ENCODE measurements around the gene HENMT1.
"Not testable (repeated sequence)": the region's sequence is repeated elsewhere in the genome, so short reads cannot be mapped to it uniquely, and the experiment has no call there.

Gene HENMT1

DNA sequence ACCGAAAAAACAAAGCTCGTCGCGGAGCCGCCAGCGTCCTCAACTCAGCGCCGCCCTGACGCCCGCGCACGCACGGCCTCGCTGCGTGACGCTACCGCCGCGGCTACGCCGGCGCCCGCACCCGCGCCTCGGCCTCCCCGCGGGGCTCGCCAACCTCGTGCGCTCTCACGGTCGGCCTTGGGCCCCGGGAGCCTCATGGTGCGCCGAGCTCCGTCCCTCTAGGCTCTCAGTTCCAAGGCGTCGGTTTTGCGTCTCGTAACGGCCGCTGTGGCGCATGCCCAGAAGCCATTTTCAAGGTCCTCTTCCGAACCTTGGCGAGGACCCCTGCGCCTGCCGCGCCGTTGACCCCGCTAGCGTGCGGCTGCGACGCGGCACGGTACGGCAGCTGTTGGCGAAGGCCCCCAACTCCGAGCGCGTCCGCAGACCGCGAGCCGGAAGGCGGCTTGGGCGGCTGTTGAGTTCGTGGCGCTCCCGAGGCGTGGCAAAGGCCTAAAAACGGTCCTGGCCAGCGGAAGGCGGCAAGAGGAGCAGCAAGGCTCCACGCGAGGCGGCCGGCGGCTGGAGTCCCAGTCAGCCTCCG is at the start of gene HENMT1:
Gene HENMT1 (minus strand): TSS at position 64 of the 580 bp plus-strand sequence. CDS start 1,209 bp downstream, outside the sequence.
- DNase-seq, result no peak

DNA sequence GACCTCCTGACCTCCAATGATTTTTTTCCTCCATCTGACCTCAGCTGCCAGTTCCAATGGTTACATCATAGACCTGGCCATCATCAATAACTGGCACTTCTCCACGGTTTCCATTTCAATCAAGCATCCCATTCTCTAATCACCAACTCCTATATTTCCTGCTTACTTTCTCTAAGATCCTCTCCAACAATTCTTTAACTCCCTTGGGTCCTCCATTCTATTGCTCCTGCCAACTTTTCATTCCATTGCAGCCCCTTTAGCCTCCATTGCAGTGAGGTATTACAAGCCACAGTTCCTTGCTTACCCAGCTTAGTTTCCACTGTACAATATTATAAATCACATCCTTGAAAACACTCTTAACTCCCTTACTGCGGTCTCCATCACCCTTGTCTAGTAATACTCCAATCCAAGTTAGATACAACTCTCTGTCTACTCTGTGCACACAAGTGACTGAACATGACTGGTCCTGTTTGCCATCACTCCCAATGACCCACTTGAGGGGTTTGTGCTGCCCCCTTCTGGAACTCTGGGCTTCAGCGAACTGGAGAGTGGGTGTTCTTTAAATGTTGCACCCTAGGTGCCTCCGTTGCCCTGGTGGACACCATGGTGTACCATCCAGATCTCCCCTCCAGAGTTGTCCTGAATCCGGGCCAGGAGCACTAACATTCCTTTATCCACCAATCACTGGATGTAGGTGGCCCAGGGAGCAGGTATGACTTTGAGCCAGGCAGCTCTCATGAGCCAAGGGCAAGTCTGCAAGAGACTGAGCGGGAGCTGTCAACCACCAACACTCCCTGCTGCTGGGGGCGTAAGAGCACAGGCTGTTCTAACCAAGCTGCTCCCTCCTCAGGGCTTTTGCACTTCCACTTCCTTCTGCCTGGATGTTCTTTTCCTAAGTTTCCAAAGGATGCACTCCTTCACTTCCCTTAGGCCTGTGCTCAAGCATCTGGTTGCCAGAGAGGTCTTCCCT is 48.1 kb upstream of the HENMT1 start:
- DNase-seq, result no peak

DNA sequence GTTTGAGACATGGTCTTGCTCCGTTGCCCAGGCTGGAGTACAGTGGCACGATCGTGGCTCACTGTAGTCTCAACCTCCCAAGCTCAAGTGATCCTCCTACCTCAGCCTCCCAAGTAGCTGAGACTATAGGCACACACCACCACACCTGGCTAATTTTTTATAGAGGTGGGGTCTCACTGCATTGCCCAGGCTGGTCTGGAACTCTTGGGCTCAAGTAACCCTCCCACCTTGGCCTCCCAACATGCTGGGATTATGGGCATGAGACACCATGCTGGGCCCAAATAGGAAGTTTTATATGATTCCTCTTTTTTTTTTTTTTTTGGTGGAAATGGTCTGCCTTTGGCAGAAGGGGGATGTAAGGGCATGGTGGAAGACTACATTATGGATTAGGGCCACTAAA is 45.8 kb upstream of the HENMT1 start:
- DNase-seq, result no peak

DNA sequence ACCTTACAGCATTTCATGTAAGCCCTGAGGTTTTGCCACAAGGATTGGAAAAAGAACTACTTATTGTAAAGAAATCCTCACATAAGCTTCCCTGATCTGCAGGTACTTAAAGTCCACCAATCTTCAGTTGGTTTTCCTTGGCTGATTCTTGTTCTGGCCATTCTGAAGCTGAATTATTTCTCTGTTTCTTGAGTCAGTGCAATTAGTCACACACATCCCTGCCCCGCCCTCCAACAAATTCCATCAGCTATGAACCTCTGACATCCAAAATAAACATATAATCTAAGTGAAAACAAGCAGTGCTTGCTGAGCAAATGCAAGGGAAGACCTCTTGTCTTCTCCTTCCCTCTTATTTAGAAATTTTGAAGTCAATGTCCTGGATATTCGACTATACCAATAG is 43.6 kb upstream of the HENMT1 start:
- DNase-seq, result no peak

DNA sequence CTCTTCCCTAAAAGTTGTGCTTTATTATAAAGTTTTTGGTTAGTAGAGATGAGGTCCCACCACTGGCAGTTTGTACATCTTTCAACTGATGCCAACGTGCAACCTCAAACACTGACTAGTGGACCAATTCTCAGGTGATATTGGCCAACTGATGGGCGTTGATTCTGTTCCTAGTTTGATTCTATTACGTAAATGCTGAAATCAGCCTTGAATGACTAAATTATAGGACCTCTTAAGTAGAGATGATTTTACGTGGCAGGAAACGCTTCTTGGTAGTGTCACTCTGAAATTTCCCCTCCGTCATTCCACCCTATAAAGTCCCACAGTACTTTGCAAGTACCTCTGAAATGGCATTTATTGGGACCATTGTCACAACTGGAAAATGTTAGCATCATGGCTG is 43.0 kb upstream of the HENMT1 start:
- no peak for DNase-seq

DNA sequence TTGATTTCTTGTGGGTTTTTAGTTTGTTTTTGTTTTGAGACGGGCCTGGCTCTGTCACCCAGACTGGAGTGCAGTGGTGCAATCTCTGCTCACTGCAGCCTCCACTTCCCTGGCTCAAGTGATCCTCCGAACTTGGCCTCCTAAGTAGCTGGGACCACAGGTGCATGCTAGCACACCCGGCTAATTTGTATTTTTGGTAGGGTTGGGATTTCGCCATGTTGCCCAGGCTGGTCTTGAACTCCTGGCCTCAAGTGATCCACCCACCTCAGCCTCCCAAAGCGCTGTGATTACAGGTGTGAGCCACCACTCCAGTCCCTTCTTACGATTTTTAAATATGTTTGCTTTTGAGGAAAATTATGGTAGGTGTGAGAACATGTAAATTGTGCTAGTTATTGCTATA is 41.2 kb upstream of the HENMT1 start:
- not testable (repeated sequence) for DNase-seq

DNA sequence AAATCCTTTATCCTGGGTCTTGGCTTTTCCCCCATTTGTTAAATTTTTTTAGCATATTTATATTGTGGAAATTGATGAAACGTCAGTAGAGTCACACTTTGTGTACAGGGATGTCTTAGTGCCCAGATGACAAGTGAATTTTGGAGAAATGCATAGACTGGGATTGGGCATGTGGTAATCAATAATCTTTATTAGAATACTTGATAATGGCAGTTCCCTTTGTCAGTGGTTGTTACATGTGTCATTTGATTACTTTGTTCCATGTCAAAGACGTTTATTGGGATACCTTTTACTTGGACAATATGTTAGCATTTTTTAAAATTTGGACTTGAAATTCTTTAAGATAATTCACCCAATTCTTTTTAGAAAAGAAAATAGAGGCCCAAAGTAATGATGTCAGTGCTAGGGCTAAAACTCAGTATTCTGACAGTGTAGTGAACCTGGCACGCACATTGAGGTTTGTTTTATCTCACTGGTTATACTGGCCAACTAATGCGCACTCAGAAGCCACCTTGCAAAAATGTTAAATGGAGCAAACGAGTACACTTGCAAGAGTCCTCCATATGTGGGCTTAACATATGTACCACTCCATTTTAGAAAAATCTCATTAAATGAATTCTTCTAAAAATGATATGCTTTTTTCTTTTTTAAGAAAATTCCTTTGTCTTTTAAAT is 40.4 kb upstream of the HENMT1 start:
- DNase-seq, result no peak

DNA sequence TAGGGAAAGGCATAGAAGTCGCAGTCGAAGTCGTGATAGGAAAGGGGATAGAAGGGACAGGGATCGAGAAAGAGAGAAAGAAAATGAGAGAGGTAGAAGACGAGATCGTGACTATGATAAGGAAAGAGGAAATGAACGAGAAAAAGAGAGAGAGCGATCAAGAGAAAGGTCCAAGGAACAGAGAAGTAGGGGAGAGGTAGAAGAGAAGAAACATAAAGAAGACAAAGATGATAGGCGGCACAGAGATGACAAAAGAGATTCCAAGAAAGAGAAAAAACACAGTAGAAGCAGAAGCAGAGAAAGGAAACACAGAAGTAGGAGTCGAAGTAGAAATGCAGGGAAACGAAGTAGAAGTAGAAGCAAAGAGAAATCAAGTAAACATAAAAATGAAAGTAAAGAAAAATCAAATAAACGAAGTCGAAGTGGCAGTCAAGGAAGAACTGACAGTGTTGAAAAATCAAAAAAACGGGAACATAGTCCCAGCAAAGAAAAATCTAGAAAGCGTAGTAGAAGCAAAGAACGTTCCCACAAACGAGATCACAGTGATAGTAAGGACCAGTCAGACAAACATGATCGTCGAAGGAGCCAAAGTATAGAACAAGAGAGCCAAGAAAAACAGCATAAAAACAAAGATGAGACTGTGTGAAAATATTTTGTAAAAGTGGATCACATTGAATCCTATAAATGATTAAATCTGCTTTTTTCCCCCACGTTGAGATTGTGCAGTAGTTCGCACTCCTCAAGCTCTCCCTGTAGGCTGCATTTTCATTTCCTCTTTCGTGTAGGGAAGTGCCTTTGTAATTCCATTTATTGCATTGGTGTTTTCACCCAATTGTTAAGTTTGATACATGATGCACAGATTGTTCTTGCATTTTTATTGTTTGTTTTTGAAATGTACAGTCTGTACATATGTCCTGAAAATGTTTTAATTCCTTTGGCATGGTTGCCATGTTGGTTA is 38.8 kb upstream of the HENMT1 start:
- no peak for DNase-seq

DNA sequence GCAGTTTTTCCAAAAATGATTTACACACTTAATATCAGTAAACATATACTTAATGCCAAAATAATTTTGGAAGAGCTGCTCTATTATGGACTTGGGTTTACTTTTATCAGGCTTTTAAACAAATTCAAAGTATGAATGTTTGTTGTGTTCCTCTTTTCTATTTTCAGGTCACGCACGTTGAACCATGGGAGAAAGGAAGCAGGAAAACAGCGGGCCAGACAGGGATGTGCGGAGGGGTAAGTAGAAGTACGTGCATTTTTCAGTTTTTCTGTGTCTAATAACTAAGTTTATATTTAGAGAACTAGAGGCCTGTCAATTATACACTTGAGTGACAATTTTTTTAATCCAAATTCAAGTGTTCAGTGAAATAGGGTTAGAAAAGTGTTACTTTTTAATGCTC is 34.6 kb upstream of the HENMT1 start:
- no peak for DNase-seq

DNA sequence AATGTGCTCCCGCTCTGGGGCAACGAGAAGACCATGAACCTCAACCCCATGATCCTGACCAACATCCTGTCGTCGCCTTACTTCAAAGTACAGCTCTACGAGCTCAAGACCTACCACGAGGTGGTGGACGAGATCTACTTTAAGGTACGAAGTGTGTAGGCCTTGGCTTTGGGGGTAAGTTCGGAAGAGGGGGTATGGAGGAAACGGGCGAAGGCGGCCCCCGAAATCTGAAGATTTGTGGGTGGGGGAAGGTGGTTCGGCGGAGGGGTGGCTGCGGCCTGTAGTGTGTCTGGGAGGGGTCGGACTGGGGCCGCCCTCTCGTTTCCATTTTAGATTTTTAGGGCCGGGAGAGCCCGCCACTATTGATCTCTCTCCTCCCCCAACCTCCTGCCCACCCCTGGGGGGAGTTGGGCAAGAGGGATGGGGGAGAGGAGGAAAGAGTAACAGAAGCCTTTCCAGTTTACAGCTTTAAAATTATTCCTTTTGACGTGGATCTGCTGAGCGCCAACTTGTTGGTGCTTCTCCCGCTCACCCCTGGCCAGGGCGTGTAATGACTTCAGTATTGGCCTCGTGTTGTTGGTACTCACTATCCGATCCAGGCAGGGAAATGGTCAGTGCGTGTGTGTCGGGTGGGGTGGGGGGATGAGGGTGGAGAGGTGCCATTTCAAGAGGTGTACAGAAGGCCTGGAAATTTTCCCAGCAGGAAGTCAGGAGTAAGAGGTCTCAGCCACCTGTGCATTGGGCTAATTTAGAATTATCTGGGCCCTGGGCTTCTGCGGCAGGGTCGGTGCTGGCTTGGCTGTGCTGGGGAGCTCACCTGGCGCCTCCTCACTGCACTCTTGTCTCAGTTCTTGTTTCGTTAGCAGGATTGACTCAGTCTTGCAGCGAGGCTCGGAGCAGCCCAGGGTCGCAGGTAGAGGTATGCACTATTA is 32.1 kb upstream of the HENMT1 start:
- peak; percentile 77 for DNase-seq

DNA sequence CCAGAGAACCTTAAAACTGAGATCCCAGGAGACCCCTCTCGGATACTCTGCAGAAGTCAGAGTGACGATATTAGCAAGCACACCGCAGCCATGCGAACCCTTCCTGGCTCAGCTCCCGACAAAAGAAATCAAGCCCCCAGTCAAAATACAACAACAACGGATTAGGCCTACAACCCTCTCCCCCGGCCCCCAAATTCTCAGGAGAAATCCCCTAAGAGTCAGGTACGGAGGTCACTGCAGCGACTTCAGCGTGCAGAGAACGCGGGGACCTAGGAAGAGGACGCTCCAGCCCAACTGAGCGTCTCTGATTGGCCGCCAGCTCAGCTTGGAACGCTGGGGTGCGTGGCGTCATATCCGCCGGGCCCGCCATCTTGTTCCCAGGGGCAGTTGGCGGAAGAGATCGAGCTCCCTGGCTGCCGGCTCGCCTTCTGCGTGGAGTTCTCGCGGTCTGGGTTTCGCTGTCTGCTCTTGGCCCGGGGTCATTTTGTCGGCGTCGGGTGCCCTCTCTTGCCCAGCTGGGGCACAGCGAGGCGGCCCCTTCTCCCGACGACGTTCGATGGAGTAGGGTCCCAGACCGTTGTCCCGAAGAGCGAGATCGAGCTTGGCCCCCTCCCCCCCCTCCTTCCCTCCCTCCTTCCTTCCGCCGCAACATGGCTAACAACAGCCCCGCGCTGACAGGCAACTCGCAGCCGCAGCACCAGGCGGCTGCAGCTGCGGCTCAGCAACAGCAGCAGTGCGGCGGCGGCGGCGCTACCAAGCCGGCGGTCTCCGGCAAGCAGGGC is 31.2 kb upstream of the HENMT1 start, which contains the start of gene PRPF38B:
Gene PRPF38B (plus strand): TSS at position 369 of the 782 bp plus-strand sequence. CDS start 282 bp downstream, at position 651.
- DNase-seq, result peak; percentile 59

DNA sequence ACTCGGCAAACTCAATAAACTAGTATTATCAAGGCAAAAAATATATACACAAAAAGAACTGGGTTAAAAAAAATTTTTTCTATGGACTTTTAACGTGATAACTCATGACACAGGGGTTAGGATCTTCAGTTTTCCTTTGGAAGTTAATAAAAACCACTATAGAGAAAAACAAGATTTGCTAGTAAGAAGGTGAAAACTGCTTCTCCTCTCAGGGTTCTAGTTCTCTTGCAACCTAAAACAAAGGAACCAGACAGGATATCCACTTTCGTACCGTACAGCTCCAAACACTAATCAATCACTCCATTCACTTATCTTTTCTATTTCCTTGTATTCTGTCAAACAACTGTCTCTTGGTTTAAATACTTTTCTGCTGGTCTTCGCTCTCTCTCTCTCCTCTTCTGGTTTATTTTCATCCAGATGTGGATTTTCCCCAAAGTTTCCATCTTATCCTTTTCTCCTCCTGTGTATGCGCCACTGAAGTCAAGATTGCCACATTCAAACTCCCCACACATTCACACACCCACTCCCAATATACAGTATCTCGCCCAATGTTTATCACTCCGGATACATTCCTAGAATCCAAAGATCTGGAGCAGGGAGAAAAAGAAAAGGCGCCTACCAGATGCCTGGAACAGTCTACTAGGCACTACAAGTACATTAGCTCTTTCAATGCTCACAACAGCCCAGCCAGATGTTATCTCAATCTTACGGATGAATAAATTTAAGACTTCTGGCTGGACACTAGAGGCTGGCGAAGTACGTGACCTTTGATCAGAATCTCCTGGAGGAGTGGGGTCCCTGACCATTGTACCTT is 30.4 kb upstream of the HENMT1 start:
- no peak for DNase-seq

DNA sequence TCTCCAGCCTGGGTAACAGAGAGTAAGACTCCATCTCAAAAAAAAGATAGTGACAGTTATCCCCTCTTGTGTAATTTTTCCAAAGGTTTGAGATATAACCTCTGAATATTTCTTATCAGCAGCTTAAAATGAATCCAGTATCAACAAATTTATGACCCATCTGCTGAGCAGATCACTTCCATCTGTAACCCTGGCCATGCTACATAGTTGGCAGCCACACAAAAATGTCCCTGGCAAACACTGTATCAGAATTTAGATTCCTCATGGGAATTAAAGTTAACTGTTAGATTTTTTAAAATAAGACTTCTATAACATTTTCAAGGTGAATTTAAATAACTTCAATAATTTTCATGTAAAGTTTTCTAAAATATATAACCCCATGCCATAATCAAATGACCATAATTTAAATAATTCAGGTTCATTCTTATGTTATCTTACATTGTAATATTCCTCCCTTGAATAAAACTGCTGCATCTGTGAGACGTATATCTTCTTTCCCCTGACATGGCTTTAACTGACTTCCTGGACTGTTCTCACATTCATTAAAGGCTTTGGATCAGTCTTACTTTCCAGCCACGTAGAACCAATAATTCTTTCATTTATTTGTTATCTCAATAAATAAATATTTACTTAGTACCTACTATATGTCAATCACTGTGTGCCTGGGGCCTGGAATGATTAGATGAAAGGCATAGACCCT is 25.9 kb upstream of the HENMT1 start:
- DNase-seq, result no peak

DNA sequence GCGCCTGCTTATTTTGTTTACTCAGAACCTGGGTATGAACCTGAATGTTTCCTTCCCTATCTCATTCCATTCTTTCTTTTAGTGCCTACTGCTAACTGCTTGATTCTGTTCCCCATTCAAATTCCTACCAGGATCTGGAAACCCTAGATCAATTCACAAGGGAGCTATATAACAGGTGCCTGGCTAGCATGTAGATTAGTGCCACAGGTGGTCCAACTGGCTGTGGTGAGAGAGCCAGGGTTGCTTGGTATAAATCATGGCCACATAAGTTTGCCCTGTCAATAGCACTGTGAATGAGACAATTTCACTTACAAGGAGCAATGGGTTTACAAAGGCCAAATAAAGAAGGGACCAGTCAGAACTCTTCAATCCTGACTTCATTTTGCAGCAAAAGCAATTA is 24.6 kb upstream of the HENMT1 start:
- DNase-seq, result no peak

DNA sequence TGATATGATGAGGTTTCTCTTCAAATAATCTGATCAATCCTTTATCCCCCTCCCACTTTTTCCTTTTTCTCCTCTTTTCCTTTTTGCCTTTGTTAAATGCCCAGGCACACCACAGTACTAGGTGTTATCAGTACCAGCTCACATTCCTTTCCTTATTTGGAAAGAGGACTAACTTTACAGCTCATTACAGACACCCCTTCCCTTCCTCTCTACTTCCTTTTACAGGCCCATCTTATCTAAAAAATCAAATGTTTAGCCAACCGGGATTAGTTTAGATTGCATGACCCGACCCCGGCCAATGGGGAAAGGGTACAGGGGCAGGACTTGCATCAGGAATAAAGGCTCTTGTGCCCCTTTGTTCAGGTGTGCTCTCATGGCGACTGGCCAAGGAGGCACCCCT is 20.8 kb upstream of the HENMT1 start:
- DNase-seq, result not testable (repeated sequence)

DNA sequence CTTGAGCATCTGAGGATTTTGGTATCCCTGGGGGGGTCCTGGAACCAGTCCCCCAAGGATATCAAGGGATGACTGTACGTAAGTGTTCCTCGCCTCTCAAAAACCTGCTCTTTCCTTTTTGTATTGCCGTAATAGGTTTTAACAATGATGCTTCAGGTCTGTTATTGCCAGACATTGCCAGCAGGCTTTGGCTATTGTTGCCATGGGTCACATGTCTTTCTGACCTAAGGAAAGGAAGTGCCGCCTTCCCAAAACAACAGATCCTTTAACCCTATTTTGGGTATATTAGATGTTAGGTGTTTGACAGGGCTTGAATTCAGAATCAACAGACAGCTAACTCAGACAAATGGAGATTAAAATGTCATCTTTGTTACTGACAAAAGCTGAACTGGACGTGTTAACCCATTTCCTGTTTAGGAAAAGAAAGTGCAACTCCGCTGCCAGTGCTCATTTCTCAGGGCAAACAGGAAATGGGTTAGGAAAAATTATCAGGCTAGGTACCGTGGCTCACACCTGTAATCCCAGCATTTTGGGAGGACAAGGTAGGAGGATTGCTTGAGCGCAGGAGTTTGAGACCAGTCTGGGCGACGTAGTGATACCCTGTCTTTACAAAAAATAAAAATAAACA is 18.8 kb upstream of the HENMT1 start:
- no peak for DNase-seq

DNA sequence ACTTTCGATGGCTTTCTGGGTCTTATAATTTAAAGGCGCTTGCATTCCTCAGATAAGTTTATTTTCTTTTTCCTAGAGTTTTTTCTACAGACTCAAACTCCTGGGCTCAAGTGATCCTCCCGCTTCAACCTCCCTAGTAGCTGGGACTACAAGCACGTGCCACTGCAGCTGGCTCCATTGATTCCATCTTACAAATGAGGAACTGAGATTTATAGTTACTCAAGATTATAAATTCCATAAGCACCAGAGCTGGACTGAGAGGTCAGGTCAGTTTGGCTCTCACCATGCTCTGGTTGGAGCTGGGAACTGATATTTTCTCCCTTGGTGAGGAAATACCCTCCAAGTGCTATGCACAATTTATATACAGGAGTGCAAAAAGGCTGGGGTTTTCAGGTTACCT is 17.8 kb upstream of the HENMT1 start:
- no peak for DNase-seq

DNA sequence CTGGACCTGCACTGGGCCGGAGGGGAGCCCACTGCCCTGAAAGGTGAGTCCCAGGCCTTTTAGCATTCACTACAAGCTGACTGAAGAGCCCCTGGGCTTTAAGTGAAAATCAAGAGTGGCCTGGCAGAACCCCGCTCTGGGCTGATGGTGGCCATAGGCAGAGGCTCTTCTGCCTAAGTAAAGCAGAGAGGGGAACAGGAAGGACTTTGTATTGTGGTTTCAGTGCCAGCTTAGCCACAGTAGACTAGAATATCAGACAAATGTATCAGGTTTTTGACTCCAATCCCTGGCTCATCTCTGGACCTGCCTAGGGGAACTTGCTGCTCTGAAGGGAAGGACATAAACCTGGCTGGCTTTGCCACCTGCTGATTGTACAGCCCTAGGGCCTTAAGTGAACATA is 10.2 kb upstream of the HENMT1 start:
- DNase-seq, result no peak

All from NCI-H524 treated with DMSO at 0.1 percent for 48 hours (cell line).